Right lobe of liver (tissue), 6 donors: Measurements from ENCODE around the gene SLC39A11. TPM values are rescaled to one million over a fixed set of nuclear protein-coding genes. Genes with fewer than 3 reads are reported as not detected.

Experiments used
- ATAC-seq, 4 donors: fragments of 200-7000 bp; cut with Tn5 transposase; one replicate each; pipeline ENCODE4 v1.9.1; 2020; ENCODE audit warnings: mild to moderate bottlenecking in 4 of 4, moderate library complexity in 4 of 4
- DNase-seq, 3 donors: peaks; one replicate each; pipeline ENCODE4 v3.0.0-alpha.2; 2020
- H3K27ac ChIP-seq, 3 donors: fragments of 200-600 bp; one replicate each; pipeline ENCODE4 v1.8.0; 2022
- H3K27me3 ChIP-seq, 2 donors: fragments of 200-600 bp; one replicate each; pipeline ENCODE4 v1.8.0; 2022
- H3K36me3 ChIP-seq, 4 donors: fragments of 200-600 bp; sonication (generic) in 1 of 4; one replicate each; pipeline versions ENCODE4 v1.5.1 to v1.8.0; 2017 to 2022; ENCODE audit warnings: control low read depth in 1 of 4
- H3K4me1 ChIP-seq, 4 donors: fragments of 200-600 bp; sonication (generic) in 1 of 4; one replicate each; pipeline versions ENCODE4 v1.5.1 to v1.8.0; 2017 to 2022; ENCODE audit warnings: control low read depth in 1 of 4
- H3K4me3 ChIP-seq, 3 donors: fragments of 200-600 bp; one replicate each; pipeline ENCODE4 v1.8.0; 2022
- H3K9me3 ChIP-seq, 4 donors: fragments of 200-600 bp; sonication (generic) in 1 of 4; one replicate each; pipeline versions ENCODE4 v1.5.1 to v1.8.0; 2017 to 2022; ENCODE audit warnings: control low read depth in 1 of 4
- POLR2A ChIP-seq: fragments of 450-650 bp; IDR thresholded peaks from one replicate; pipeline ENCODE4 v1.6.1; 2017; ENCODE audit warnings: antibody characterized with exemption, mild to moderate bottlenecking
- WGBS: methylation state at CpG from one replicate; pipeline ENCODE4 v1.1.6; 2018; ENCODE audit warnings: low coverage, low lambda C conversion rate; ENCODE audit not compliant: insufficient coverage; ENCODE audit errors: missing lambda C conversion rate; 5-methylcytosine and 5-hydroxymethylcytosine counted together
- intact Hi-C, 2 donors: fragments of 100-400 bp; cut with DNase I; formaldehyde crosslinking; loops; one replicate each; pipeline versions ENCODE4 v1.11.2 to v1.14.1; 2022
- total RNA-seq, 6 experiments: library from RNA; depleted of rRNA in 2 of 6; stranded (reverse); fragments of >200 nt in 2 of 6; fragmentation: NEBNext Ultra II Directional in 3 of 6; extraction: Animal tissue kit (Norgen Biotek cat#: 25700) in 3 of 6; gene quantifications; one replicate each; pipeline versions ENCODE4 v1.1.0 to v1.2.4, GENCODE V29; 2016 to 2023
- TF ChIP-seq, protein P1 (sequence below), 4 donors: fragments of 200-600 bp in 3 of 4; fragments of 450-650 bp in 1 of 4; IDR thresholded peaks; one replicate each; pipeline versions ENCODE4 v1.5.1 to v1.8.0; 2016 to 2022; ENCODE audit warnings: antibody characterized with exemption in 4 of 4, mild to moderate bottlenecking in 2 of 4
- donor health status: DM: no; HTN: yes; CAD: no.
- donor health status: DM: no; HTN: no; CAD: no.
- donor health status: DM: no; HTN: no; CAD: no.
- donor health status: DM: no; HTN: yes; CAD: no.
- donor health status: DM: no; HTN: yes; CAD: no.

The SLC39A11 gene
- total RNA-seq, 6 experiments from 2014 or later = 25.4 to 49.6 (median 39.3) TPM

DNA sequence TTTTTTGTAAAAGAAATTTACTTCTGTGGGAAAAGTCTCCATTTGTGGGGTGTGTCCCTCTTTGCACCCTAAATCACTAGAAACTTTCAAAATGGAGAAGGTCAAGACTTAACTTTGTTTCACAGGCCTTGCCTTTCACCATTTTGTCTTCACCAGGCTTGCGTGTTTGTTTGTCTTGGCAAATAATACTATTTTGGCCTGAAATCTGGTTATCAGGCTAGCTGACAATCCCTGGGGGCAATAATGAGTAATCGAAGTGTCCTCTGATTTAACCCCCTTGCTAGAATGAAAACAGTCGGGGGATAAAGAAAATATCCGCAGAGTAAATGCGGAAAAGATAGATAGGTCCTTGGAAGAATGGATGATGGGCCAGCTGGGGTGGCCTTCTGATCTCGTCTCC lies 34.5 kb downstream of the SLC39A11 start:
- H3K9me3 ChIP-seq = no peaks in the 10 kb centered on the region
- intact Hi-C loops = no loop called here
- no peaks in the 10 kb centered on the region for H3K4me1 ChIP-seq
- DNase-seq (no peak), ATAC-seq (no peak)
- H3K27me3 ChIP-seq = no peaks in the 10 kb centered on the region
- H3K27ac ChIP-seq = no peak overlapping the region
- TF ChIP-seq POLR2A = no peak
- TF ChIP-seq, protein P1, sequence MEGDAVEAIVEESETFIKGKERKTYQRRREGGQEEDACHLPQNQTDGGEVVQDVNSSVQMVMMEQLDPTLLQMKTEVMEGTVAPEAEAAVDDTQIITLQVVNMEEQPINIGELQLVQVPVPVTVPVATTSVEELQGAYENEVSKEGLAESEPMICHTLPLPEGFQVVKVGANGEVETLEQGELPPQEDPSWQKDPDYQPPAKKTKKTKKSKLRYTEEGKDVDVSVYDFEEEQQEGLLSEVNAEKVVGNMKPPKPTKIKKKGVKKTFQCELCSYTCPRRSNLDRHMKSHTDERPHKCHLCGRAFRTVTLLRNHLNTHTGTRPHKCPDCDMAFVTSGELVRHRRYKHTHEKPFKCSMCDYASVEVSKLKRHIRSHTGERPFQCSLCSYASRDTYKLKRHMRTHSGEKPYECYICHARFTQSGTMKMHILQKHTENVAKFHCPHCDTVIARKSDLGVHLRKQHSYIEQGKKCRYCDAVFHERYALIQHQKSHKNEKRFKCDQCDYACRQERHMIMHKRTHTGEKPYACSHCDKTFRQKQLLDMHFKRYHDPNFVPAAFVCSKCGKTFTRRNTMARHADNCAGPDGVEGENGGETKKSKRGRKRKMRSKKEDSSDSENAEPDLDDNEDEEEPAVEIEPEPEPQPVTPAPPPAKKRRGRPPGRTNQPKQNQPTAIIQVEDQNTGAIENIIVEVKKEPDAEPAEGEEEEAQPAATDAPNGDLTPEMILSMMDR (IDR thresholded peaks at IDR 0.05) = no peak
- no peaks in the 10 kb centered on the region for H3K36me3 ChIP-seq
- no peak overlapping the region for H3K4me3 ChIP-seq
- WGBS = 65% methylated on average over 3 of the region's 6 CpGs

DNA sequence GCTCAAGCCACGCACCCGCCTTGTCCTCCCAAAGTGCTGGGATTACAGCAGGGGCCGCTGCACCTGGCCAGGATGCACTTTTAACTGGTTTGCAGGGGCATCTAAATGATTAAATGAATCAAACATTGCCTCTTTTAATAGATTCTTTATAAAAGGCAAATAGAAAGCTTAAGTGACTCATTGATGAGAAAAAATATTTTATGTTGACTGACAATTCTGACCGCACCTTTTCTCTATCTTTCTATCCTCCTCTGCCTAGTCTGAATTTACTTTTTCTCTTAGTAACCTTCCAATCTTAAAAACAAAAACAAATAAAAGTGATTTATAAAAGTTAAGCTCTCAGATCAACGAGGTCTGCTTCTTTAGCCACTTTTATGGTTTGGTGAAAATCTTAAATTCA lies 35.3 kb downstream of the SLC39A11 start:
- DNase-seq (no peak), ATAC-seq (no peak)
- H3K36me3 ChIP-seq = no peaks in the 10 kb centered on the region
- H3K27ac ChIP-seq = no peak overlapping the region
- intact Hi-C loops = no loop called here
- H3K4me3 ChIP-seq = no peak overlapping the region
- WGBS = 99% methylated on average over 5 of the region's 5 CpGs
- H3K9me3 ChIP-seq = no peaks in the 10 kb centered on the region
- no peaks in the 10 kb centered on the region for H3K4me1 ChIP-seq
- no peak for TF ChIP-seq POLR2A
- TF ChIP-seq, protein P1 (IDR thresholded peaks at IDR 0.05) = no peak
- no peaks in the 10 kb centered on the region for H3K27me3 ChIP-seq

DNA sequence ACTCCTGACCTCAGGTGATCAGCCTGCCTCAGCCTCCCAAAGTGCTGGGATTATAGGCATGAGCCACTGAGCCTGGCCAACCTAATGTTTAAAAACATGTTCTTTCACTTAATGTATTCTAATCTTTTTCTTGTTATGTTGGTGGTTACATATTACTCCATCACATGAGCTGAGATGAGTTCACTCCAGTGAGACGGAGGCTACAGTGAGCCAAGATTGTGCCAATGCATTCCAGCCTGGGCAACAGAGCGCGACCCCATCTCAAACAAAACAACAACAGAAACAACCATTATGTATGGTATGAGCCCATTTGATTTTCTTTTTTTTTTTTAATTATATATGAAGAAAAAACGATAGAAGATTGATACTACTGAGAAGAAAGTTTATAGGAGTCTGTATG lies 39.6 kb downstream of the SLC39A11 start:
- no peak for TF ChIP-seq POLR2A
- TF ChIP-seq, protein P1 (IDR thresholded peaks at IDR 0.05) = no peak
- intact Hi-C loops = no loop called here
- H3K27ac ChIP-seq = no peak overlapping the region
- no peaks in the 10 kb centered on the region for H3K4me1 ChIP-seq
- WGBS = 94% methylated on average over 4 of the region's 4 CpGs
- H3K36me3 ChIP-seq = no peaks in the 10 kb centered on the region
- no peaks in the 10 kb centered on the region for H3K9me3 ChIP-seq
- no peak for DNase-seq
- no peak for ATAC-seq
- no peaks in the 10 kb centered on the region for H3K27me3 ChIP-seq
- H3K4me3 ChIP-seq = no peak overlapping the region

DNA sequence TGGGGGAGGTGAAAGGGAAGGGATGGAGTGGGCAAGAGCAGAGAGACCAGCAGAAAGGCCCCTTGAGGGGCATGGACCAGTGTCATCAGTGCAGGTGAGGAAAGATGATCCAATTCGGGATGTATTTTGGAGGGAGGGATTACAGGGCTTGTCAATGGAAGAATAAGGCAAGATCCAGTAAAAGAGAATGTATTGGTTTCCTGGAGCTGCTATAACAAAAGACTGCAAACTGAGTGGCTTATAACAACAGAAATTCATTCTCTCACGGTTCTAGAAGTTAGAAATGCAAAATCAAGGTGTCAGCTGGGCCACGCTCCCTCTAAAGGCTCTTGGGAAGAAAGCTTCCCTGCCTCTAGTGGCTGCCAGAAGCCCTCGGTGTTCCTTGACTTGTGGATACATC lies 41.7 kb downstream of the SLC39A11 start:
- Histone ChIP-seq H3K36me3 (no peaks in the 10 kb centered on the region), H3K9me3 (no peaks in the 10 kb centered on the region), H3K4me3 (no peak overlapping the region), H3K27ac (no peak overlapping the region), H3K4me1 (no peaks in the 10 kb centered on the region), H3K27me3 (no peaks in the 10 kb centered on the region)
- intact Hi-C loops = no loop called here
- no peak for DNase-seq
- no peak for ATAC-seq
- WGBS = 93% methylated on average over 2 of the region's 4 CpGs
- TF ChIP-seq, protein P1 (IDR thresholded peaks at IDR 0.05) = no peak
- no peak for TF ChIP-seq POLR2A

DNA sequence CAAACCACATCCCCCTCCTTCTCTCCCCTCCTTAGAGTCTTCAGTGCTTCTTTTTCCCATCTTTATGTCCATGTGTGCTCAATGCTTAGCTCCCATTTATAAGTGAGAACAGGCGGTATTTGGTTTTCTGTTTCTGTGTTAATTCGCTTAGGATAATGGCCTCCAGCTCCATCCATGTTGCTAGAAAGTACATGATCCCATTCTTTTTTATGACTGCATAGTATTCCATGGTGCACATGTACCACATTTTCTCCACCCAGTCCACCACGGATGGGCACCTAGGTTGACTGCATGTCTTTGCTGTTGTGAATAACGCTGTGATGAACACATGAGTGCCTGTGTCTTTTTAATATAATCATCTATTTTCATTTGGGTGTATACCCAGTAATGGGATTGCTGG lies 44.3 kb downstream of the SLC39A11 start:
- H3K36me3 ChIP-seq = no peaks in the 10 kb centered on the region
- H3K4me1 ChIP-seq = no peaks in the 10 kb centered on the region
- H3K27me3 ChIP-seq = no peaks in the 10 kb centered on the region
- intact Hi-C loops = no loop called here
- WGBS = 89% methylated on average over 4 of the region's 4 CpGs
- no peak overlapping the region for H3K4me3 ChIP-seq
- H3K27ac ChIP-seq = no peak overlapping the region
- TF ChIP-seq, protein P1 (IDR thresholded peaks at IDR 0.05) = no peak
- TF ChIP-seq POLR2A = no peak
- H3K9me3 ChIP-seq = no peaks in the 10 kb centered on the region
- DNase-seq (no peak), ATAC-seq (no peak)
